Mammary epithelial cell (primary cell): Measurements from ENCODE around the gene A2M.

Experiments used
- EZH2 ChIP-seq: IDR thresholded peaks from 2 replicates; pipeline ENCODE4 v1.6.1; 2012; ENCODE audit warnings: low read length, inconsistent platforms, borderline replicate concordance
- TF ChIP-seq, protein P1 (sequence below), 2 donors: IDR thresholded peaks in 1 of 2; conservative IDR thresholded peaks in 1 of 2; 2 replicates each; pipeline ENCODE4 v1.5.1; 2011 to 2012; ENCODE audit warnings: inconsistent platforms in 2 of 2, low read length in 2 of 2, mild to moderate bottlenecking in 2 of 2, control low read depth in 1 of 2, low read depth in 1 of 2; ENCODE audit not compliant: insufficient read depth in 1 of 2; ENCODE audit errors: extremely low read depth in 1 of 2

DNA sequence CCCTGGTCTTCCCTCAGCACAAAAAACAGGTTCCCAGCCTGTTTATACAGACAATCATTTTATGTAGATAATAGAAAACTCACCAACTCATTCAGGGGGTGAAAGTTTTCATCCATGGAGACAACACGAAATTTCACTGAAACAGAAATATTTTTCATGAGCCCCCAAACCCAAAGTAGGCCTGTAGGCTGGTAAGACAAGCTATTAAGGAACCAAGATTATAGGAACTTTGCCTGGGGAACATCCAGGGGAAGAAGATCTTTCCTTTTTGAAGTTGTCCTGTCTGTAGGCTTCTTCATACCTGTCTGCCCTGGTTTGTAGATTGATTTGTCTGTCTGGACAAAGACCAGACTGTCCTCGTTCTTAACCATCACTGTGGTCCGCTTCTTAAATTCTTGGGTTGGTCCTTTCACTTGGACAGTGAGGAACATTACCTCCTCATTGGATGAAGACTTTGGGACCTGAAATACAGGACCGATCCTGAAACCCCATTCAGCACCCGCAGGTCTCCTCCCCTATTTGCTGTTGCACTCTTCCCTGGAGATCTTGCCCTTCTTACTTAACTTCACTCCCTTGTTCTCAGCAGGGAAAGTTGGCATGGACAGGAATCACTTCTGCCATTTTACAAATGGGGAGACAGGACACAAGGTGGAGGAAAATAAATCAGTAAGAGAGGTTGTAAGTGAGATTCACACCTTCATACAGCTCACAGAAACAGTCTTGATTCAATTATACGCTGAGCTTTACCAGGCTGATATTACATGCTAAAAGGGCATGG lies 3.5 kb downstream of the A2M start:
- TF ChIP-seq, protein P1, sequence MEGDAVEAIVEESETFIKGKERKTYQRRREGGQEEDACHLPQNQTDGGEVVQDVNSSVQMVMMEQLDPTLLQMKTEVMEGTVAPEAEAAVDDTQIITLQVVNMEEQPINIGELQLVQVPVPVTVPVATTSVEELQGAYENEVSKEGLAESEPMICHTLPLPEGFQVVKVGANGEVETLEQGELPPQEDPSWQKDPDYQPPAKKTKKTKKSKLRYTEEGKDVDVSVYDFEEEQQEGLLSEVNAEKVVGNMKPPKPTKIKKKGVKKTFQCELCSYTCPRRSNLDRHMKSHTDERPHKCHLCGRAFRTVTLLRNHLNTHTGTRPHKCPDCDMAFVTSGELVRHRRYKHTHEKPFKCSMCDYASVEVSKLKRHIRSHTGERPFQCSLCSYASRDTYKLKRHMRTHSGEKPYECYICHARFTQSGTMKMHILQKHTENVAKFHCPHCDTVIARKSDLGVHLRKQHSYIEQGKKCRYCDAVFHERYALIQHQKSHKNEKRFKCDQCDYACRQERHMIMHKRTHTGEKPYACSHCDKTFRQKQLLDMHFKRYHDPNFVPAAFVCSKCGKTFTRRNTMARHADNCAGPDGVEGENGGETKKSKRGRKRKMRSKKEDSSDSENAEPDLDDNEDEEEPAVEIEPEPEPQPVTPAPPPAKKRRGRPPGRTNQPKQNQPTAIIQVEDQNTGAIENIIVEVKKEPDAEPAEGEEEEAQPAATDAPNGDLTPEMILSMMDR (conservative IDR thresholded peaks at IDR 0.05 in 1 of 2, IDR thresholded peaks at IDR 0.05 in 1 of 2; ENCODE audit: extremely low read depth in 1 of 2, insufficient read depth in 1 of 2, low read depth in 1 of 2, low read length in 2 of 2) = no peak
- TF ChIP-seq EZH2 = no peak
